ENCODE data around the gene IAH1.

DNA sequence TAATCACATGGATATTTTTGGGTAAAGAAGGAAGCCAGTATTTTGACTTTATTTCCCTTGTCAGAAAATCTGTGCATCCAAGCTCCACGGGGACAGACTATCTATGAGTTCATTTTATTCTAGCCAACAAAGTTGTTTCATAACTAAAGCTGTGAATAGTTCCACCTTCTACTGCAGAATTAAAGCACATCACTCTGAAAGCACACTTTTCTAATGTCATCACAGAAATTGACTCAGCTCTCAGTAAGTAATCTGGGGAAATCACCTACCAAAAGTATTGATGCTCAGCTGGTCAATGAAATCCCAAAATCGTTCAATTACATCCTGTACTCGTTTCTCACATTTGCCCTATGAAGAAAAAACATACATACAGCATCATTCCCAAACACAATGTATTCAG lies 19.1 kb downstream of the IAH1 start:
- TF ChIP-seq SNAI2 (CRISPR knock-in tag; IDR thresholded peaks at IDR 0.05): no peak
- TF ChIP-seq PPARA (CRISPR knock-in tag; IDR thresholded peaks at IDR 0.05; ENCODE audit: borderline replicate concordance): no peak
- TF ChIP-seq ZFP3 (CRISPR knock-in tag; IDR thresholded peaks at IDR 0.05): no peak

Data from SK-N-SH treated with all-trans-retinoic acid at 6 μM for 48 hours (cell line).